ENCODE measurements around the gene USP36.

USP36 gene

DNA sequence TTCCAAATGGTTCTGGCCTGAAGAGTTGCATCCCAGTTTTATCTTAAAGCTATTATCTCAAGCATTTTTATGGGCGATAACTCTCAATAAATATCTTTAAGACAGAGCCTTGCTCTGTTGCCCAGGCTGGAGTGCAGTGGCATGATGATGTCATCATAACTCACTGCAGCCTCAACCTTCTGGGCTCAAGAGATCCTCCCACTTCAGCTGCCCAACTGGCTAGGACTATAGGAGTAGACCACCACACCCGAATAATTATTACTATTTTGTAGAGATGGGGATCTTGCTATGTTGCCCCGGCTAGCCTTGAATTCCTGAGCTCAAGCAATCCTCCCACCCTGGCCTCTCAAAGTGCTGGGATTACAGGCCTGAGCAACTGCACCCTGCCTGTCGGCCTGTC lies 32.5 kb downstream of the USP36 start:
- TF ChIP-seq CTCF (IDR thresholded peaks at IDR 0.05; ENCODE audit: low read depth, low read length, missing control alignments): no peak
- H3K4me3 ChIP-seq (ENCODE audit: low read depth, low read length): no peak overlapping the region
- in situ Hi-C loops (cut with HindIII; ENCODE audit: low sequenced_read_pairs): no loop called here
- no peak for DNase-seq (ENCODE audit: low read depth)

- TF ChIP-seq CTCF (IDR thresholded peaks at IDR 0.05; ENCODE audit: low read depth, low read length, missing control alignments): no peak
- H3K4me3 ChIP-seq (ENCODE audit: low read depth, low read length): no peak overlapping the region
- no peak for DNase-seq (ENCODE audit: low read depth)
- in situ Hi-C loops (cut with HindIII; ENCODE audit: low sequenced_read_pairs): no loop called here
Measured at GRCh38 chr17:78806451-78806850, 34.2 kb downstream of the USP36 start.

DNA sequence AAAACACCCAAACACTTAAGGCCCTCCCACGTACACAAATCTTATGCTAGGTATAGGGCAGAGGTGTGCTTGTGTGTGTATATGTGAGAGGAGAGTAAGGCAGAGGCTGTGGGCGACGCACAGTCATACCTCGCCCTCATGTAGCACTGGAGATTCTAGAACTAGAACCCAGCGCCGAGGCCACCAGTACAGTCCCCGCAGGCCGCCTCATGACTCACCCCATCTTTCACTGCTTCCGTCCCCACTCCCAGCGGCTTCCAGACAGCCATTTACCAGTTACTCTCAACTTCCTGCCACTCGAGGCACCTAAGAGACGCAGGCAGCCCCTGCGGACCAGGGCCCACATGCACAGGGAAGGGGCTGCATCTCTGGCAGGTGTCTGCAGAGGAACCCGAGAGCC lies 35.3 kb downstream of the USP36 start:
- DNase-seq (ENCODE audit: low read depth): no peak
- no peak for TF ChIP-seq CTCF (IDR thresholded peaks at IDR 0.05; ENCODE audit: low read depth, low read length, missing control alignments)
- no peak overlapping the region for H3K4me3 ChIP-seq (ENCODE audit: low read depth, low read length)
- in situ Hi-C loops (cut with HindIII; ENCODE audit: low sequenced_read_pairs): no loop called here

- no peak for DNase-seq (ENCODE audit: low read depth)
- no peak for TF ChIP-seq CTCF (IDR thresholded peaks at IDR 0.05; ENCODE audit: low read depth, low read length, missing control alignments)
- in situ Hi-C loops (cut with HindIII; ENCODE audit: low sequenced_read_pairs): no loop called here
- no peak overlapping the region for H3K4me3 ChIP-seq (ENCODE audit: low read depth, low read length)
Measured at GRCh38 chr17:78804777-78805176, 35.8 kb downstream of the USP36 start.

DNA sequence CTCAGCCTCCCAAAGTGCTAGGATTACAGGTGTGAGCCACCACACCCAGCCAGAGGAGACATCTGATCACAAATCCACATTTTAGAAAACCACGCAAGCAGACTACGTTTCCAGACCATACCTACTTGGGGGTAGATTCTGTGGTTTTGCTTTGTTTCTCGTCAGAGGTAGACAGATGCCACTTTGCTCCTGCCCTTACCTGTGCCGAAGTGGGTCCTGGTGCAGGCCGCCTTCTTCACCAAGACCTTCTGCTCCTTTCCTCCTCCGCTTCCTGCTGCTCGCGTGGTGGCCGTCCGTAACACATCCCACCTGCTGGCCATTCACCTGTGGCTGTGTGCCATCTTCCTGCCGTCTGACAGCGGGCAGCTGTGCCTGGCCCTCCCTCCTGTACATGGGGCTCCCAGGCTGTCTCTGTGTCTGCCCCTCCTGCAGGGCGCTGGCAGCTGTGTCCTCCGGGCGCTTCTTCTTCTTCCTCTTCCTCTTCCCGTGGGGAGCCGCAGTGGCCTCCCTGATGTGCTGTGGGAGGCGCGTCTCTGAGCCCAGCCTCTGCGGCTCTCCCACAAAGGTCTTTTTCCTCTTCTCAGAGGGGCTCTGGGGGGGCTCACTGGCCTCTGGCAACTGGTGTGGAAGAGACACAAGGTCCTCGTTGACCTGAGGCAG lies 37.3 kb downstream of the USP36 start:
- no peak for TF ChIP-seq CTCF (IDR thresholded peaks at IDR 0.05; ENCODE audit: low read depth, low read length, missing control alignments)
- H3K4me3 ChIP-seq (ENCODE audit: low read depth, low read length): no peak overlapping the region
- DNase-seq (ENCODE audit: low read depth): no peak
- in situ Hi-C loops (cut with HindIII; ENCODE audit: low sequenced_read_pairs): no loop called here

- in situ Hi-C loops (cut with HindIII; ENCODE audit: low sequenced_read_pairs): no loop called here
Measured at GRCh38 chr17:78802459-78802858, 38.2 kb downstream of the USP36 start.

More at GRCh38 chr17:78802459-78802858, 38.2 kb downstream of the USP36 start:
- H3K4me3 ChIP-seq (ENCODE audit: low read depth, low read length): no peak overlapping the region
- TF ChIP-seq CTCF (IDR thresholded peaks at IDR 0.05; ENCODE audit: low read depth, low read length, missing control alignments): no peak
- DNase-seq (ENCODE audit: low read depth): no peak
